ENCODE measurements around the gene CLTCL1. TPM values are rescaled to one million over a fixed set of nuclear protein-coding genes. Genes with fewer than 3 reads are reported as not detected.

CLTCL1 gene
- total and polyA plus RNA-seq, 4 experiments from 2014 or later: 0.80 to 1.7 TPM; not detected in 2

- H3K27me3 Mint-ChIP-seq: peaks cover 7 to 17% of the 10 kb centered on the region in 2 donors
- H3K4me3 ChIP-seq (ENCODE audit: low read length in 2 of 2): peak overlapping the region; percentile 0 to 56
- H3K4me1 ChIP-seq (ENCODE audit: insufficient read depth, low read length): peaks cover 25% of the 10 kb centered on the region
- POLR2A ChIA-PET (ENCODE audit: partially characterized antibody): interaction anchor here (0.9 to 1.6 kb wide), 5 partner anchors 113 to 169 kb away, joined by 3 to 6 read pairs (median 4); partner anchors contain the start of genes C22orf39, DGCR2, HIRA and MRPL40
- no peaks in the 10 kb centered on the region for H3K36me3 ChIP-seq (ENCODE audit: insufficient read depth, low read length)
- H3K27me3 ChIP-seq (ENCODE audit: insufficient read depth, low read length): no peaks in the 10 kb centered on the region
- peaks cover 0 to 1% of the 10 kb centered on the region in 2 donors for H3K36me3 Mint-ChIP-seq
- H3K27ac Mint-ChIP-seq: peak overlapping the region in 3 of 7 donors; percentile 79 to 89 (median 82)
- H3K4me3 Mint-ChIP-seq: peak overlapping the region; percentile 85 to 89 (median 86)
- intact Hi-C loops (cut with micrococcal nuclease): loop anchor here (2.0 to 5.0 kb wide), 2 partner anchors 112 to 169 kb away; partner anchors contain the start of genes DGCR2 and SLC25A1
- DNase-seq: peak in 2 of 5 donors; percentile 25 to 35
- H3K9me3 Mint-ChIP-seq: peaks cover 0 to 2% (median 0%) of the 10 kb centered on the region in 8 donors
- CTCF ChIA-PET (ENCODE audit: partially characterized antibody): interaction anchor here (1.3 kb wide), 2 partner anchors 112 to 147 kb away, joined by 4 to 5 read pairs; partner anchors contain the start of genes ESS2 and SLC25A1
- H3K9me3 ChIP-seq (ENCODE audit: control insufficient read depth in 1 of 2, low read length in 2 of 2): no peaks in the 10 kb centered on the region
- no peak overlapping the region for H3K27ac ChIP-seq (ENCODE audit: low read depth, low read length)
- H3K4me1 Mint-ChIP-seq: peaks cover 12 to 31% (median 21%) of the 10 kb centered on the region in 4 donors
These were observed 320 bp downstream of the CLTCL1 start for GRCh38 chr22:19291218-19291579.

GRCh38 chr22:19290400-19291217, 910 bp downstream of the CLTCL1 start:
- H3K4me1 ChIP-seq (ENCODE audit: insufficient read depth, low read length): peaks cover 25% of the 10 kb centered on the region
- intact Hi-C loops (cut with micrococcal nuclease): loop anchor here (2.0 to 5.0 kb wide), 2 partner anchors 112 to 168 kb away; partner anchors contain the start of genes DGCR2 and SLC25A1
- H3K36me3 ChIP-seq (ENCODE audit: insufficient read depth, low read length): no peaks in the 10 kb centered on the region
- ChIA-PET CTCF (ENCODE audit: partially characterized antibody) (interaction anchor here (1.3 kb wide), 1 partner anchor 147 kb away, joined by 4 read pairs; the partner anchor contains the start of gene ESS2), POLR2A (ENCODE audit: partially characterized antibody) (interaction anchor here (1.0 to 1.6 kb wide), 2 partner anchors 141 to 169 kb away, joined by 3 to 6 read pairs; partner anchors contain the start of genes DGCR2, HIRA and MRPL40)
- Mint-ChIP-seq H3K4me1 (peaks cover 12 to 31% (median 21%) of the 10 kb centered on the region in 4 donors), H3K27ac (peak overlapping the region in 6 of 7 donors; percentile 13 to 89 (median 55)), H3K27me3 (peaks cover 7 to 14% of the 10 kb centered on the region in 2 donors), H3K4me3 (peak overlapping the region; percentile 85 to 89 (median 86)), H3K36me3 (peaks cover 0 to 1% of the 10 kb centered on the region in 2 donors), H3K9me3 (peaks cover 0 to 2% (median 0%) of the 10 kb centered on the region in 8 donors)
- DNase-seq: peak in 2 of 5 donors; percentile 16 to 37
- no peaks in the 10 kb centered on the region for H3K9me3 ChIP-seq (ENCODE audit: control insufficient read depth in 1 of 2, low read length in 2 of 2)
- peak overlapping the region; percentile 0 to 56 for H3K4me3 ChIP-seq (ENCODE audit: low read length in 2 of 2)
- H3K27ac ChIP-seq (ENCODE audit: low read depth, low read length): no peak overlapping the region
- H3K27me3 ChIP-seq (ENCODE audit: insufficient read depth, low read length): no peaks in the 10 kb centered on the region

- Mint-ChIP-seq H3K36me3 (peaks cover 0 to 1% of the 10 kb centered on the region in 2 donors), H3K27me3 (peaks cover 7 to 14% of the 10 kb centered on the region in 2 donors), H3K4me1 (peaks cover 12 to 31% (median 21%) of the 10 kb centered on the region in 4 donors), H3K9me3 (peaks cover 0 to 2% (median 0%) of the 10 kb centered on the region in 8 donors), H3K4me3 (peak overlapping the region in 5 of 8 donors; percentile 7 to 88 (median 39)), H3K27ac (peak overlapping the region in 2 of 7 donors; percentile 82 to 87)
- H3K4me3 ChIP-seq (ENCODE audit: low read length in 2 of 2): no peak overlapping the region
- H3K27me3 ChIP-seq (ENCODE audit: insufficient read depth, low read length): no peaks in the 10 kb centered on the region
- no peaks in the 10 kb centered on the region for H3K36me3 ChIP-seq (ENCODE audit: insufficient read depth, low read length)
- H3K9me3 ChIP-seq (ENCODE audit: control insufficient read depth in 1 of 2, low read length in 2 of 2): no peaks in the 10 kb centered on the region
- no peak overlapping the region for H3K27ac ChIP-seq (ENCODE audit: low read depth, low read length)
- POLR2A ChIA-PET (ENCODE audit: partially characterized antibody): no interaction called here
- H3K4me1 ChIP-seq (ENCODE audit: insufficient read depth, low read length): peaks cover 25% of the 10 kb centered on the region
- peak in 1 of 5 donors; percentile 7 for DNase-seq
- intact Hi-C loops (cut with micrococcal nuclease): loop anchor here (2.0 to 5.0 kb wide), 2 partner anchors 111 to 167 kb away; partner anchors contain the start of genes DGCR2 and SLC25A1
- CTCF ChIA-PET (ENCODE audit: partially characterized antibody): no interaction called here
These were observed 1.9 kb downstream of the CLTCL1 start for GRCh38 chr22:19289475-19290161.

GRCh38 chr22:19287889-19288288, 3.6 kb downstream of the CLTCL1 start:
- DNase-seq: no peak
- Histone ChIP-seq H3K27ac (ENCODE audit: low read depth, low read length) (no peak overlapping the region), H3K4me1 (ENCODE audit: insufficient read depth, low read length) (peaks cover 25% of the 10 kb centered on the region), H3K36me3 (ENCODE audit: insufficient read depth, low read length) (no peaks in the 10 kb centered on the region), H3K27me3 (ENCODE audit: insufficient read depth, low read length) (no peaks in the 10 kb centered on the region), H3K9me3 (ENCODE audit: control insufficient read depth in 1 of 2, low read length in 2 of 2) (no peaks in the 10 kb centered on the region), H3K4me3 (ENCODE audit: low read length in 2 of 2) (no peak overlapping the region)
- intact Hi-C loops (cut with micrococcal nuclease): no loop called here
- Mint-ChIP-seq H3K27me3 (peaks cover 7 to 14% of the 10 kb centered on the region in 2 donors), H3K4me3 (no peak overlapping the region), H3K9me3 (peaks cover 0 to 2% (median 0%) of the 10 kb centered on the region in 8 donors), H3K27ac (no peak overlapping the region), H3K36me3 (peaks cover 0 to 1% of the 10 kb centered on the region in 2 donors), H3K4me1 (peaks cover 12 to 31% (median 21%) of the 10 kb centered on the region in 4 donors)
- ChIA-PET POLR2A (ENCODE audit: partially characterized antibody) (no interaction called here), CTCF (ENCODE audit: partially characterized antibody) (no interaction called here)

- intact Hi-C loops (cut with micrococcal nuclease): no loop called here
- DNase-seq: no peak
- Histone ChIP-seq H3K36me3 (ENCODE audit: insufficient read depth, low read length) (no peaks in the 10 kb centered on the region), H3K4me1 (ENCODE audit: insufficient read depth, low read length) (peaks cover 18% of the 10 kb centered on the region), H3K4me3 (ENCODE audit: low read length in 2 of 2) (no peak overlapping the region), H3K27me3 (ENCODE audit: insufficient read depth, low read length) (no peaks in the 10 kb centered on the region), H3K27ac (ENCODE audit: low read depth, low read length) (no peak overlapping the region), H3K9me3 (ENCODE audit: control insufficient read depth in 1 of 2, low read length in 2 of 2) (no peaks in the 10 kb centered on the region)
- ChIA-PET POLR2A (ENCODE audit: partially characterized antibody) (no interaction called here), CTCF (ENCODE audit: partially characterized antibody) (interaction anchor here (1.0 to 1.2 kb wide), 3 partner anchors 13 to 190 kb away, joined by 3 read pairs; partner anchors contain the start of gene ESS2)
- H3K4me1 Mint-ChIP-seq: peaks cover 9 to 25% (median 17%) of the 10 kb centered on the region in 4 donors
- peaks cover 0 to 2% (median 0%) of the 10 kb centered on the region in 8 donors for H3K9me3 Mint-ChIP-seq
- H3K36me3 Mint-ChIP-seq: peaks cover 0 to 1% of the 10 kb centered on the region in 2 donors
- peaks cover 7 to 14% of the 10 kb centered on the region in 2 donors for H3K27me3 Mint-ChIP-seq
- no peak overlapping the region for H3K4me3 Mint-ChIP-seq
- no peak overlapping the region for H3K27ac Mint-ChIP-seq
These were observed 4.3 kb downstream of the CLTCL1 start for GRCh38 chr22:19287076-19287707.

- Mint-ChIP-seq H3K27ac (peak overlapping the region in 1 of 7 donors; percentile 32), H3K9me3 (peaks cover 0 to 2% (median 0%) of the 10 kb centered on the region in 8 donors), H3K4me1 (peaks cover 5 to 17% (median 13%) of the 10 kb centered on the region in 4 donors), H3K4me3 (no peak overlapping the region), H3K36me3 (peaks cover 0 to 1% of the 10 kb centered on the region in 2 donors), H3K27me3 (peaks cover 7 to 14% of the 10 kb centered on the region in 2 donors)
- ChIA-PET POLR2A (ENCODE audit: partially characterized antibody) (no interaction called here), CTCF (ENCODE audit: partially characterized antibody) (interaction anchor here (1.1 kb wide), 1 partner anchor 14 kb away, joined by 3 read pairs; no protein-coding TSS in a partner anchor)
- H3K36me3 ChIP-seq (ENCODE audit: insufficient read depth, low read length): no peaks in the 10 kb centered on the region
- H3K4me3 ChIP-seq (ENCODE audit: low read length in 2 of 2): no peak overlapping the region
- intact Hi-C loops (cut with micrococcal nuclease): no loop called here
- no peak for DNase-seq
- no peaks in the 10 kb centered on the region for H3K9me3 ChIP-seq (ENCODE audit: control insufficient read depth in 1 of 2, low read length in 2 of 2)
- peaks cover 13% of the 10 kb centered on the region for H3K4me1 ChIP-seq (ENCODE audit: insufficient read depth, low read length)
- H3K27me3 ChIP-seq (ENCODE audit: insufficient read depth, low read length): no peaks in the 10 kb centered on the region
- H3K27ac ChIP-seq (ENCODE audit: low read depth, low read length): no peak overlapping the region
These were observed 5.7 kb downstream of the CLTCL1 start for GRCh38 chr22:19285831-19286230.
